Heart left ventricle (tissue), 13 donors: ENCODE measurements around the gene NDOR1.

ENCODE experiments used
- POLR2A ChIP-seq, 2 donors: fragments of 450-650 bp; IDR thresholded peaks; one replicate each; pipeline ENCODE4 v1.6.1; 2017; ENCODE audit warnings: antibody characterized with exemption in 2 of 2, mild to moderate bottlenecking in 2 of 2, moderate library complexity in 2 of 2
- TF ChIP-seq, protein P1 (sequence below), 12 donors: fragments of 200-600 bp; sonication (generic) in 4 of 12; IDR thresholded peaks; one replicate each; pipeline versions ENCODE4 v1.5.0 to v1.8.0; 2018 to 2022; ENCODE audit warnings: antibody characterized with exemption in 12 of 12, mild to moderate bottlenecking in 5 of 12
- donor health status: ischemic (EF 13 %, LVEDD 7.1; RV severe dilation, severe dysfunction).
- donor health status: DM: no; HTN: yes; CAD: no.
- donor health status: DM: no; HTN: no; CAD: no.
- donor health status: ischemic (EF 25% LVEDD 6.9; RV normal size, moderate dysfunction).
- donor health status: ischemic (EF 25% LVEDD 5.7; RV mildly dilated, moderate dysfunction).
- donor health status: ischemic (EF 35%, LVEDD 5.7; RV mildly dilated, moderate dysfunction).
- donor health status: nonischemic (EF 11% LVEDD 7.7; RV severe dilation, severe dysfunction).
- donor health status: DM: yes; HTN: yes; CAD: no.
- donor health status: PGD.
- donor health status: ischemic (EF 29% LVEDD 5.4; RV normal size, mild dysfunction).
- donor health status: nonischemic (EF 23%, LVEDD 6.1; RV moderate dilation, normal function).

- no peak for TF ChIP-seq POLR2A (IDR thresholded peaks at IDR 0.05)
- TF ChIP-seq, protein P1, sequence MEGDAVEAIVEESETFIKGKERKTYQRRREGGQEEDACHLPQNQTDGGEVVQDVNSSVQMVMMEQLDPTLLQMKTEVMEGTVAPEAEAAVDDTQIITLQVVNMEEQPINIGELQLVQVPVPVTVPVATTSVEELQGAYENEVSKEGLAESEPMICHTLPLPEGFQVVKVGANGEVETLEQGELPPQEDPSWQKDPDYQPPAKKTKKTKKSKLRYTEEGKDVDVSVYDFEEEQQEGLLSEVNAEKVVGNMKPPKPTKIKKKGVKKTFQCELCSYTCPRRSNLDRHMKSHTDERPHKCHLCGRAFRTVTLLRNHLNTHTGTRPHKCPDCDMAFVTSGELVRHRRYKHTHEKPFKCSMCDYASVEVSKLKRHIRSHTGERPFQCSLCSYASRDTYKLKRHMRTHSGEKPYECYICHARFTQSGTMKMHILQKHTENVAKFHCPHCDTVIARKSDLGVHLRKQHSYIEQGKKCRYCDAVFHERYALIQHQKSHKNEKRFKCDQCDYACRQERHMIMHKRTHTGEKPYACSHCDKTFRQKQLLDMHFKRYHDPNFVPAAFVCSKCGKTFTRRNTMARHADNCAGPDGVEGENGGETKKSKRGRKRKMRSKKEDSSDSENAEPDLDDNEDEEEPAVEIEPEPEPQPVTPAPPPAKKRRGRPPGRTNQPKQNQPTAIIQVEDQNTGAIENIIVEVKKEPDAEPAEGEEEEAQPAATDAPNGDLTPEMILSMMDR (IDR thresholded peaks at IDR 0.05), result no peak
These were observed 46.1 kb upstream of the NDOR1 start for GRCh38 chr9:137159105-137160053.
